HepG2 (cell line): ENCODE data around the gene ZNF75A. TPM values are rescaled to one million over a fixed set of nuclear protein-coding genes. Genes with fewer than 3 reads are reported as not detected.

ENCODE experiments used
- ATAC-seq: fragments of 200-7000 bp; cut with Tn5 transposase; 3 replicates; pipeline ENCODE4 v1.9.1; 2020; ENCODE audit warnings: mild to moderate bottlenecking, moderate library complexity
- Bru-seq: library from RNA; stranded (reverse); fragments of 400-500 nt; gene quantifications from one replicate; lab custom pipeline; 2021; lab: Mats Ljungman, UMichigan
- BruChase-seq, 2 experiments: library from RNA; stranded (reverse); fragments of 400-500 nt; gene quantifications; one replicate each; lab custom pipeline; 2021; lab: Mats Ljungman, UMichigan
- BruUV-seq: library from RNA; stranded (reverse); fragments of 400-500 nt; replicated peaks from 2 replicates; lab custom pipeline; 2021; lab: Mats Ljungman, UMichigan
- CTCF ChIA-PET: fragments of 300-600 bp; formaldehyde crosslinking; extraction: SDS; loops from one replicate; lab custom pipeline; 2021; ENCODE audit warnings: low total read pairs, inconsistent platforms, low intra/inter-chr PET ratio; lab: Yijun Ruan, JAX
- POLR2A ChIA-PET: fragments of 350-600 bp; sonication (Branson Sonifier 250); formaldehyde crosslinking; loops from one replicate; lab custom pipeline; 2020; ENCODE audit warnings: antibody characterized with exemption, inconsistent platforms; lab: Yijun Ruan, JAX
- DNase-seq: peaks from one replicate; pipeline ENCODE4 v3.0.0-alpha.2; 2015; ENCODE audit warnings: low spot score
- FAIRE-seq: peaks from 3 replicates; lab custom pipeline; 2011; peaks lifted over from hg19 to GRCh38; lab: Jason Lieb, UNC
- H2AFZ ChIP-seq: one replicate; pipeline ENCODE4 v1.6.1; 2011; ENCODE audit warnings: low read length, inconsistent platforms
- H3K27ac ChIP-seq: fragments of 300-600 bp; 3 replicates; pipeline ENCODE4 v1.8.0; 2011; ENCODE audit warnings: mixed run types, mild to moderate bottlenecking, mixed read lengths, low read length, inconsistent platforms; ENCODE audit not compliant: insufficient read depth; ENCODE audit errors: extremely low read length
- H3K27me3 ChIP-seq, 2 experiments: fragments of 200-600 bp in 1 of 2; 2 replicates in 1 of 2; 3 replicates in 1 of 2; pipeline versions ENCODE4 v1.6.0 to v1.8.0; 2011; ENCODE audit warnings: low read length in 2 of 2, mild to moderate bottlenecking in 2 of 2, moderate library complexity in 2 of 2, inconsistent platforms in 1 of 2; ENCODE audit not compliant: insufficient read depth in 2 of 2, control insufficient read depth in 1 of 2
- H3K36me3 ChIP-seq, 2 experiments: fragments of 200-600 bp in 1 of 2; replicated peaks in 1 of 2; 2 replicates in 1 of 2; 3 replicates in 1 of 2; pipeline versions ENCODE4 v1.5.1 to v1.8.0; 2011; ENCODE audit warnings: low read length in 2 of 2, inconsistent platforms in 1 of 2; ENCODE audit not compliant: insufficient read depth in 2 of 2, control insufficient read depth in 1 of 2
- H3K4me1 ChIP-seq: 2 replicates; pipeline ENCODE4 v1.5.1; 2012; ENCODE audit warnings: low read length, inconsistent platforms; ENCODE audit not compliant: insufficient read depth
- H3K4me2 ChIP-seq: 2 replicates; pipeline ENCODE4 v1.6.0; 2011; ENCODE audit warnings: low read depth, low read length, inconsistent platforms
- H3K4me3 ChIP-seq, 3 experiments: fragments of 200-600 bp in 1 of 3; sonication (generic), shearing (Covaris generic) in 1 of 3; replicated peaks in 1 of 3; 2 replicates each; pipeline ENCODE4 v1.5.1; 2011 to 2016; ENCODE audit warnings: low read length in 3 of 3, inconsistent platforms in 2 of 3, low read depth in 2 of 3, mild to moderate bottlenecking in 2 of 3, control low read depth in 1 of 3, mixed read lengths in 1 of 3; ENCODE audit not compliant: insufficient read depth in 1 of 3
- H3K79me2 ChIP-seq: one replicate; pipeline ENCODE4 v1.6.1; 2011; ENCODE audit warnings: low read length, inconsistent platforms; ENCODE audit not compliant: insufficient read depth
- H3K9ac ChIP-seq: 2 replicates; pipeline ENCODE4 v1.6.0; 2011; ENCODE audit warnings: mild to moderate bottlenecking, low read depth, low read length, inconsistent platforms; ENCODE audit not compliant: insufficient read depth
- H3K9me3 ChIP-seq: 2 replicates; pipeline ENCODE4 v1.5.1; 2012; ENCODE audit warnings: mild to moderate bottlenecking, low read length
- H4K20me1 ChIP-seq: 2 replicates; pipeline ENCODE4 v1.6.0; 2011; ENCODE audit warnings: inconsistent platforms, mild to moderate bottlenecking, low read length, moderate library complexity; ENCODE audit not compliant: insufficient read depth
- AGO2 ChIP-seq: fragments of 200-400 bp; formaldehyde crosslinking; optimal IDR thresholded peaks from 2 replicates; pipeline ENCODE3; 2017; ENCODE audit warnings: mild to moderate bottlenecking, low read depth, low read length, moderate library complexity
- CEBPG ChIP-seq: IDR thresholded peaks from 2 replicates; pipeline ENCODE4 v1.6.1; 2016
- FOXJ3 ChIP-seq: sonication (generic); formaldehyde crosslinking; IDR thresholded peaks from 2 replicates; pipeline ENCODE4 v1.4.0; 2020; ENCODE audit warnings: missing genetic modification reagents, mild to moderate bottlenecking, borderline replicate concordance
- FOXK2 ChIP-seq: fragments of 450-650 bp; IDR thresholded peaks from 2 replicates; pipeline ENCODE4 v1.6.1; 2016
- JARID2 ChIP-seq: sonication (generic); formaldehyde crosslinking; IDR thresholded peaks from 2 replicates; pipeline ENCODE4 v1.8.1; 2023; ENCODE audit warnings: missing genetic modification reagents, inconsistent platforms; ENCODE audit not compliant: insufficient replicate concordance
- KDM1A ChIP-seq: IDR thresholded peaks from 2 replicates; pipeline ENCODE4 v1.6.1; 2016; ENCODE audit warnings: missing compliant biosample characterization
- ZNF724P ChIP-seq: sonication (generic); formaldehyde crosslinking; IDR thresholded peaks from 2 replicates; pipeline ENCODE4 v1.8.0; 2022; ENCODE audit warnings: missing genetic modification reagents, borderline replicate concordance
- ZNF749 ChIP-seq: sonication (generic); formaldehyde crosslinking; IDR thresholded peaks from 2 replicates; pipeline ENCODE4 v1.8.0; 2022; ENCODE audit warnings: mild to moderate bottlenecking, missing genetic modification reagents, moderate library complexity, borderline replicate concordance
- WGBS: methylation state at CpG from one replicate; pipeline ENCODE4 v1.1.6; 2017; ENCODE audit warnings: low lambda C conversion rate; 5-methylcytosine and 5-hydroxymethylcytosine counted together
- in situ Hi-C: cut with HindIII; loops from 2 replicates; pipeline ENCODE4 v1.10.0; 2017; ENCODE audit warnings: low pct_unique_long_range_greater_than_20kb; ENCODE audit not compliant: extremely low pct_ligation_motif_present
- intact Hi-C: fragments of 100-400 bp; cut with micrococcal nuclease; formaldehyde crosslinking; loops from one replicate; pipeline ENCODE4 v1.10.0; 2022; ENCODE audit not compliant: unreplicated experiment
- long read RNA-seq, 2 experiments: library from RNA in 1 of 2; library from polyadenylated mRNA in 1 of 2; stranded (forward) in 1 of 2; unstranded in 1 of 2; transcript quantifications; one replicate each; pipeline ENCODE4 v2.0.0, GENCODE V29; 2019 to 2022
- polyA minus RNA-seq, 3 experiments: library from RNA; depleted of rRNA, polyadenylated mRNA; stranded (reverse); fragments of >200 nt; gene quantifications; 2 replicates each; pipeline ENCODE4 v1.2.3, GENCODE V29; 2011; ENCODE audit warnings: low replicate concordance in 1 of 3
- polyA plus RNA-seq, 8 experiments: library from polyadenylated mRNA; depleted of rRNA in 3 of 8; stranded (reverse) in 7 of 8; unstranded in 1 of 8; fragments of >200 nt; fragmentation: Illumina TruSeq in 4 of 8; extraction: Trizol in 4 of 8; gene quantifications; 2 replicates each; pipeline versions ENCODE4 v1.2.1 to v1.2.3, GENCODE V29; 2011 to 2016; ENCODE audit warnings: low read depth in 4 of 8, missing spikeins in 1 of 8, mixed read lengths in 1 of 8; ENCODE audit not compliant: insufficient read depth in 1 of 8
- total RNA-seq, 5 experiments: library from RNA; depleted of rRNA; stranded (reverse); fragments of >200 nt; fragmentation: Illumina TruSeq; extraction: Trizol; gene quantifications; 2 replicates each; pipeline ENCODE4 v1.2.3, GENCODE V29; 2016; ENCODE audit warnings: low read depth in 1 of 5
- TF ChIP-seq, protein P1 (sequence below): IDR thresholded peaks from 2 replicates; pipeline ENCODE4 v1.4.0; 2020; ENCODE audit warnings: mild to moderate bottlenecking, missing genetic modification reagents

ZNF75A gene
- total RNA-seq (2016; rRNA removed; fragmentation: Illumina TruSeq; extraction: Trizol) (1.3 and 2.1 TPM in 2 replicates), polyA plus RNA-seq (2011; rRNA removed) (1.4 and 2.0 TPM in 2 replicates), polyA minus RNA-seq (2011; rRNA and poly(A)+ RNA removed; ENCODE audit: low replicate concordance) (1.4 and 8.3 TPM in 2 replicates), Bru-seq, nascent RNA (percentile 51 among the genes with signal in this experiment), BruChase-seq, experiment 1, labeled RNA remaining after a 6-hour chase (percentile 63 among the genes with signal in this experiment), BruChase-seq, experiment 2, labeled RNA remaining after a 2-hour chase (percentile 68 among the genes with signal in this experiment)
- 1.1 TPM in 2 replicates for total RNA-seq (2016; cell fraction: cytosol; rRNA removed; fragmentation: Illumina TruSeq; extraction: Trizol; ENCODE audit: low read depth)
- total RNA-seq (2016; cell fraction: insoluble cytoplasmic fraction; rRNA removed; fragmentation: Illumina TruSeq; extraction: Trizol), result 1.2 and 2.0 TPM in 2 replicates
- 0.31 and 0.77 TPM in 2 replicates for total RNA-seq (2016; cell fraction: membrane; rRNA removed; fragmentation: Illumina TruSeq; extraction: Trizol)
- 4.0 and 4.9 TPM in 2 replicates for total RNA-seq (2016; cell fraction: nucleus; rRNA removed; fragmentation: Illumina TruSeq; extraction: Trizol)
- polyA plus RNA-seq (2011; cell fraction: cytosol; rRNA removed), result 0.43 and 0.59 TPM in 2 replicates
- 3.0 and 4.0 TPM in 2 replicates for polyA plus RNA-seq (2011; cell fraction: nucleus; rRNA removed)
- 2.2 and 2.8 TPM in 2 replicates for polyA plus RNA-seq (2012)
- polyA plus RNA-seq (2016; cell fraction: cytosol; fragmentation: Illumina TruSeq; extraction: Trizol; ENCODE audit: low read depth), result 0.19 and 0.28 TPM in 2 replicates
- 0.53 and 0.94 TPM in 2 replicates for polyA plus RNA-seq (2016; cell fraction: insoluble cytoplasmic fraction; fragmentation: Illumina TruSeq; extraction: Trizol; ENCODE audit: low read depth)
- 0.18 and 0.56 TPM in 2 replicates for polyA plus RNA-seq (2016; cell fraction: membrane; fragmentation: Illumina TruSeq; extraction: Trizol; ENCODE audit: low read depth)
- 7.5 and 9.8 TPM in 2 replicates for polyA plus RNA-seq (2016; cell fraction: nucleus; fragmentation: Illumina TruSeq; extraction: Trizol; ENCODE audit: insufficient read depth, low read depth)
- 0.40 and 0.70 TPM in 2 replicates for polyA minus RNA-seq (2011; cell fraction: cytosol; rRNA and poly(A)+ RNA removed)
- 8.1 and 9.4 TPM in 2 replicates for polyA minus RNA-seq (2011; cell fraction: nucleus; rRNA and poly(A)+ RNA removed)
- long read RNA-seq, experiment 1, result 0 reads
- long read RNA-seq, experiment 2, partial matches to known transcripts, result 0 of 3 reads
- long read RNA-seq, experiment 2, other reads (novel, unspliced or antisense), result 3 of 3 reads

DNA sequence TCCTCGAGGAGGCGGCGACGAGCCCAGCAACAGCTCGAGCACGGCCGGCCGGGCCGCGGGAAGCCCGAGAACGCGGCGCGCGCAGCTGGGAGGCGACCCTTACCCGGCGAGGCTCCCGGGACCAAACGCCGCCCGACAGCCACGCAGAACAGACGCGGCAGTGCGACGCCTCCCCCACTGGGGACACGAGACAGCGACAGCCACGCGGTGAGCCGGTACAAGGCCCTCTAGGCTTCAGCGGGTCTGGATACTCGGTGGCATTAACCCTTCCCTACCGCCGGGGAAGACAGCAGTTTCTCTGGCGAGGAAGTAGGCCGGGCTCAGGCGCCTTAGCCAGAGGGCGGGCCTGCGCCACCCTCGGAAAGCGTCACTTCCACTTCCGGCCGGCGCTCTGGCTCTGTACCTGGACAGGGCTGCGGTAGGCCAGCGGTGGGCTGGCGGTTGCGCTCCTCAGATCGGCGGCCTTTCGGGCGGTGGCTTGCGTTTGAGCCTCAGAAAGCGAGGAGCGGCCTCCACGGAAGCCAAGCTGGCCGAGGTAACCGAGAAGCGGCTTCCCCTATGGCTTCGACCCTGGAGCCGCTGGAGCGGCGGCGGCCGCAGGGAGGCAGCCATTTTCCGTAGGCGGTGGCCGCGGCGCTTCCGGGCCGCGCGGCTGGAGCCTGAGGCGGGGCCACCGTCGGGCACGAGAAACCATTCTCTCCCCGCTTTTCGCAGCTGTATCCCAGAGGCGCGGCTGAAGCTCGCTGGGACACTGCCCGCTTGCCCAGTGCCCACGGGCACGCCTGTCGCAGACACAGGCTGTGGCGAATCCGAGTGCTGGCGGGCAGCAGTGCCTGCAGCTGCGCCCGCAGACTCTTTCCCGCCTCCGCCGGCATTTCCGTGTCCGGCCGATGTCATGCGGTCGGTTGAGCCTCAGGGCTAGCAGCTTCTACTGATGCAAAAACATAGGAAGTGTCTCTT is at the start of gene ZNF75A, which contains the start of gene TIGD7:
Gene ZNF75A (plus strand): TSS at position 389 of the 960 bp plus-strand sequence. CDS start 2,932 bp downstream, outside the sequence.
Gene TIGD7 (minus strand): TSS at position 322 of the 960 bp plus-strand sequence. CDS start 4,816 bp downstream, outside the sequence.
- Histone ChIP-seq H3K27ac (no peak within 1 kb of the TSS), H3K4me3 (no peak within 1 kb of the TSS), H3K4me1 (no peaks in the 10 kb centered on the region), H3K79me2 (no peaks in the 10 kb centered on the region), H3K9ac (no peak within 1 kb of the TSS), H3K9me3 (no peaks in the 10 kb centered on the region), H3K36me3 (no peaks in the 10 kb centered on the region), H4K20me1 (no peaks in the 10 kb centered on the region), H3K27me3 (no peaks in the 10 kb centered on the region), H2AFZ (no peak within 1 kb of the TSS), H3K4me2 (no peak within 1 kb of the TSS)
- BruUV-seq, result no TSS peak
- POLR2A ChIA-PET, result no interaction called here
- intact Hi-C loops, result no loop called here
- no peak for DNase-seq
- 93% methylated on average over 67 of the region's 103 CpGs for WGBS
- no peak for FAIRE-seq
- CTCF ChIA-PET, result no interaction called here
- in situ Hi-C loops, result no loop called here
- TF ChIP-seq CEBPG (CRISPR knock-in tag) (no peak), FOXJ3 (CRISPR knock-in tag) (no peak), FOXK2 (no peak), KDM1A (CRISPR knock-in tag) (no peak), ZNF749 (CRISPR knock-in tag) (no peak), AGO2 (peak; percentile 77), JARID2 (CRISPR knock-in tag) (no peak), ZNF724P (no peak)
- TF ChIP-seq, protein P1, sequence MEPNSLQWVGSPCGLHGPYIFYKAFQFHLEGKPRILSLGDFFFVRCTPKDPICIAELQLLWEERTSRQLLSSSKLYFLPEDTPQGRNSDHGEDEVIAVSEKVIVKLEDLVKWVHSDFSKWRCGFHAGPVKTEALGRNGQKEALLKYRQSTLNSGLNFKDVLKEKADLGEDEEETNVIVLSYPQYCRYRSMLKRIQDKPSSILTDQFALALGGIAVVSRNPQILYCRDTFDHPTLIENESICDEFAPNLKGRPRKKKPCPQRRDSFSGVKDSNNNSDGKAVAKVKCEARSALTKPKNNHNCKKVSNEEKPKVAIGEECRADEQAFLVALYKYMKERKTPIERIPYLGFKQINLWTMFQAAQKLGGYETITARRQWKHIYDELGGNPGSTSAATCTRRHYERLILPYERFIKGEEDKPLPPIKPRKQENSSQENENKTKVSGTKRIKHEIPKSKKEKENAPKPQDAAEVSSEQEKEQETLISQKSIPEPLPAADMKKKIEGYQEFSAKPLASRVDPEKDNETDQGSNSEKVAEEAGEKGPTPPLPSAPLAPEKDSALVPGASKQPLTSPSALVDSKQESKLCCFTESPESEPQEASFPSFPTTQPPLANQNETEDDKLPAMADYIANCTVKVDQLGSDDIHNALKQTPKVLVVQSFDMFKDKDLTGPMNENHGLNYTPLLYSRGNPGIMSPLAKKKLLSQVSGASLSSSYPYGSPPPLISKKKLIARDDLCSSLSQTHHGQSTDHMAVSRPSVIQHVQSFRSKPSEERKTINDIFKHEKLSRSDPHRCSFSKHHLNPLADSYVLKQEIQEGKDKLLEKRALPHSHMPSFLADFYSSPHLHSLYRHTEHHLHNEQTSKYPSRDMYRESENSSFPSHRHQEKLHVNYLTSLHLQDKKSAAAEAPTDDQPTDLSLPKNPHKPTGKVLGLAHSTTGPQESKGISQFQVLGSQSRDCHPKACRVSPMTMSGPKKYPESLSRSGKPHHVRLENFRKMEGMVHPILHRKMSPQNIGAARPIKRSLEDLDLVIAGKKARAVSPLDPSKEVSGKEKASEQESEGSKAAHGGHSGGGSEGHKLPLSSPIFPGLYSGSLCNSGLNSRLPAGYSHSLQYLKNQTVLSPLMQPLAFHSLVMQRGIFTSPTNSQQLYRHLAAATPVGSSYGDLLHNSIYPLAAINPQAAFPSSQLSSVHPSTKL (CRISPR knock-in tag), result no peak
- no peak; the same call in 2 of the 3 replicates for ATAC-seq
